HG02981 (cell line): ENCODE data around the gene PTTG2.

ENCODE experiments used
- ATAC-seq: cut with Tn5 transposase; IDR thresholded peaks from one replicate; pipeline ENCODE4 v1.9.1; 2021; ENCODE audit warnings: mild to moderate bottlenecking, moderate library complexity; ENCODE audit not compliant: unreplicated experiment

The PTTG2 gene

GRCh38 chr4:38004887-38005286 lies 44.7 kb downstream of the PTTG2 start:
- ATAC-seq: no peak

GRCh38 chr4:38005637-38006036 lies 45.4 kb downstream of the PTTG2 start:
- no peak for ATAC-seq

GRCh38 chr4:38007645-38008044 lies 47.4 kb downstream of the PTTG2 start:
- ATAC-seq: no peak

GRCh38 chr4:38008571-38009021 lies 48.4 kb downstream of the PTTG2 start:
- no peak for ATAC-seq

- no peak for ATAC-seq
Observed at GRCh38 chr4:38009421-38009820, 49.2 kb downstream of the PTTG2 start.

GRCh38 chr4:38009949-38010348 lies 49.8 kb downstream of the PTTG2 start:
- no peak for ATAC-seq
